Lower leg skin (tissue), 4 donors: ENCODE results near the gene VPS52. TPM values are rescaled to one million over a fixed set of nuclear protein-coding genes. Genes with fewer than 3 reads are reported as not detected.

ENCODE experiments used
- DNase-seq, 2 donors: peaks; one replicate each; pipeline ENCODE4 v3.0.0-alpha.2; 2019; ENCODE audit warnings: low spot score in 2 of 2
- H3K4me3 ChIP-seq: fragments of 200-600 bp; sonication (generic); 2 replicates; pipeline ENCODE4 v1.5.1; 2017; ENCODE audit warnings: mild to moderate bottlenecking, low read depth; ENCODE audit not compliant: poor library complexity, severe bottlenecking
- POLR2A ChIP-seq, 2 donors: fragments of 450-650 bp; IDR thresholded peaks; one replicate each; pipeline ENCODE4 v1.6.1; 2016 to 2017; ENCODE audit warnings: antibody characterized with exemption in 2 of 2, mild to moderate bottlenecking in 1 of 2, moderate library complexity in 1 of 2
- WGBS, 2 donors: methylation state at CpG; one replicate each; pipeline ENCODE4 v1.1.5; 2018; 5-methylcytosine and 5-hydroxymethylcytosine counted together
- intact Hi-C: fragments of 100-400 bp; cut with DNase I; formaldehyde crosslinking; loops from one replicate; pipeline ENCODE4 v1.15.0; 2023; ENCODE audit warnings: low total_unique reads
- total RNA-seq, 4 donors: library from RNA; depleted of rRNA; stranded (reverse); fragments of >200 nt; gene quantifications; one replicate each; pipeline ENCODE4 v1.1.0, GENCODE V29; 2016
- TF ChIP-seq, protein P1 (sequence below), 3 donors: fragments of 450-650 bp; IDR thresholded peaks; one replicate each; pipeline ENCODE4 v1.5.1; 2016; ENCODE audit warnings: antibody characterized with exemption in 3 of 3, mild to moderate bottlenecking in 3 of 3, moderate library complexity in 2 of 3

The VPS52 gene
- total RNA-seq, 4 donors from 2014 or later = 33.3 to 51.0 (median 44.4) TPM

DNA sequence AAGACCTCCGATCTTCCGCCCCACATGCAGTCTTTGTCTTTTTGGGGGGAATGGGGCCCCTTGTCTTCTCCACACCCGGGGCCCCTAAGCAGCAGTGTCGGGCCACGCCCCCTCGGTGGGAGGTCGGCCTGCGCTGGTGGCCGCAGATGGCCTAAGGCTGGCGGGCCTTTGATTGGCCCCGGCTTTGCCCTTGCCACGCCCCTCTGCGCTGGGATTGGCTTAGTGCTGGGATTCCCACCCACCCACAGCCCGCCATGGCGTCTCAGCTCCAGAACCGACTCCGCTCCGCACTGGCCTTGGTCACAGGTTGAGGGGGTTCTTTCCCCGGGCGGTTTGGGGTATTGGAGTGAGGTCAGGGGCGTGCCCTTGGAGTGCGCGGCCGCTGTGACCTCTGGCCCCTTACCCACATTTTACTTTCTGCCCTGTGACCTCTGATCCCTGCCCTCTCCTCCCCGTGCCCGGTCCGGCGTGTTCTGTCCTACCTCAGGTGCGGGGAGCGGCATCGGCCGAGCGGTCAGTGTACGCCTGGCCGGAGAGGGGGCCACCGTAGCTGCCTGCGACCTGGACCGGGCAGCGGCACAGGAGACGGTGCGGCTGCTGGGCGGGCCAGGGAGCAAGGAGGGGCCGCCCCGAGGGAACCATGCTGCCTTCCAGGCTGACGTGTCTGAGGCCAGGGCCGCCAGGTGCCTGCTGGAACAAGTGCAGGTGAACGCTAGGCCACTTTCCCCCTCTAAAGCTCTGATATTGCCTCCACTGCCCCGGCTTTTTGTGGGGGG lies 67.1 kb downstream of the VPS52 start, which contains the start of gene HSD17B8:
TSS of gene HSD17B8 (plus strand) at position 241 of the 776 bp plus-strand sequence. CDS start at position 255, 14 bp downstream.
- peak; percentile 94 to 99 for DNase-seq
- TF ChIP-seq, protein P1, sequence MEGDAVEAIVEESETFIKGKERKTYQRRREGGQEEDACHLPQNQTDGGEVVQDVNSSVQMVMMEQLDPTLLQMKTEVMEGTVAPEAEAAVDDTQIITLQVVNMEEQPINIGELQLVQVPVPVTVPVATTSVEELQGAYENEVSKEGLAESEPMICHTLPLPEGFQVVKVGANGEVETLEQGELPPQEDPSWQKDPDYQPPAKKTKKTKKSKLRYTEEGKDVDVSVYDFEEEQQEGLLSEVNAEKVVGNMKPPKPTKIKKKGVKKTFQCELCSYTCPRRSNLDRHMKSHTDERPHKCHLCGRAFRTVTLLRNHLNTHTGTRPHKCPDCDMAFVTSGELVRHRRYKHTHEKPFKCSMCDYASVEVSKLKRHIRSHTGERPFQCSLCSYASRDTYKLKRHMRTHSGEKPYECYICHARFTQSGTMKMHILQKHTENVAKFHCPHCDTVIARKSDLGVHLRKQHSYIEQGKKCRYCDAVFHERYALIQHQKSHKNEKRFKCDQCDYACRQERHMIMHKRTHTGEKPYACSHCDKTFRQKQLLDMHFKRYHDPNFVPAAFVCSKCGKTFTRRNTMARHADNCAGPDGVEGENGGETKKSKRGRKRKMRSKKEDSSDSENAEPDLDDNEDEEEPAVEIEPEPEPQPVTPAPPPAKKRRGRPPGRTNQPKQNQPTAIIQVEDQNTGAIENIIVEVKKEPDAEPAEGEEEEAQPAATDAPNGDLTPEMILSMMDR (IDR thresholded peaks at IDR 0.05) = no peak
- no peak for TF ChIP-seq POLR2A (IDR thresholded peaks at IDR 0.05)
- intact Hi-C loops = no loop called here
- 0 to 2% methylated on average over 22 to 28 of the region's 48 CpGs for WGBS, 2 donors
- H3K4me3 ChIP-seq = peak within 1 kb of the TSS; percentile 65

DNA sequence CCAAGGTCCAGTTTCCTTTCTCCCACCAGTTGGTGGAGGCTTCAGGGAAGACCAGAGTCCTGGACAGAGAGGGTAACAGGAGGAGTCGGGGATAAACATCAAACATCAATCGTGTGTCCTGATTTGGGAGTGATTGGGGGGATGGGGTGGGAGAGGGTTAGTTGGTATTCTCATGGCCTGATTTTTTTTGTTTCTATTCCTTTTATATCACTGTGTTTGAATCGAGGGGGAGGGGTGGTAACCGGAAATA lies 67.6 kb downstream of the VPS52 start:
- H3K4me3 ChIP-seq = no peak overlapping the region
- no peak for DNase-seq
- no peak for TF ChIP-seq POLR2A (IDR thresholded peaks at IDR 0.05)
- TF ChIP-seq, protein P1 (IDR thresholded peaks at IDR 0.05) = no peak
- 4 to 8% methylated on average over 4 of the region's 4 CpGs for WGBS, 2 donors
- intact Hi-C loops = no loop called here

DNA sequence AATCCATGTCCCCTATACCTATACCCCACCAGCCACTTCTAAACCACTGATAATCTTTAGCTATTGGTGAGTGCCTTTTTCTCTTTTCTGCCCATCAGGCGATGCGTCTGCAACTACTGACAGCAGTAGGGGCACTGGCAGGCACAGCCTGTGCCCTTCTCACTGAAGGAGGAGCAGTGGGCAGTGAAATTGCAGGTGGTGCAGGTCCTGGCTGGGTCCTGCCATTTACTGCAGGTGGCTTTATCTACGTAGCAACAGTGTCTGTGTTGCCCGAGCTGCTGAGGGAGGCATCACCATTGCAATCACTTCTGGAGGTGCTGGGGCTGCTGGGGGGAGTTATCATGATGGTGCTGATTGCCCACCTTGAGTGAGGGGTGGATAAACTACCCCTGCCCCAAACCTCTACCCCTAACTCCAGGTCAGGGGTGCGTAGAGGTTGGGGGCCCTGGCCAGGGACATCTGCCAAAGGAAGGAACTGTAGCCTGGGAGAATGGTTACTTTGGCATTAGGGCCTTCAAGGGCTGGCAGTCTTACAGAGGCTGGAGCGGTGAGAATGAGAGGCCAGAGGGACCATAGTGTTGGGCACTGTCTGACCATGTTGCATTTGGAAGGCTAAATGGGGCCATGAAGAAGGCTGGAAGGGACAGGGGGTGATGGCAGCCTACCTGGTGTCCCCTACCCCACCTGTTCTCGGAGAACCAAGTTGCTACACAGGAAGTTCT lies 68.1 kb downstream of the VPS52 start:
- TF ChIP-seq, protein P1 (IDR thresholded peaks at IDR 0.05) = no peak
- no peak for TF ChIP-seq POLR2A (IDR thresholded peaks at IDR 0.05)
- no peak overlapping the region for H3K4me3 ChIP-seq
- WGBS, 2 donors = 91 to 94% methylated on average over 7 of the region's 7 CpGs
- intact Hi-C loops = no loop called here
- DNase-seq = no peak

DNA sequence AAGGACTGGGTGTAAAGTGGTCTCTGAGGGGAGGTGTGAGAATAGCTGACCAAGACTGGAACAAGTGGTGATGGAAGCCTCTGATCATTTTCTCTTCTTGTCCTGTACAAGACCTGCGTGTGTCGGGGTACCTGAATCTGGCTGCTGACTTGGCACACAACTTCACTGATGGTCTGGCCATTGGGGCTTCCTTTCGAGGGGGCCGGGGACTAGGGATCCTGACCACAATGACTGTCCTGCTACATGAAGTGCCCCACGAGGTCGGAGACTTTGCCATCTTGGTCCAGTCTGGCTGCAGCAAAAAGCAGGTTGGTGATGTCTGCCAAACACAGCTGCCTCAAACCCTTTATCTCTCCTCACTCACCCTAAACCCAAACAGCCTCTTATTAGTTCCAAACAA lies 68.9 kb downstream of the VPS52 start:
- intact Hi-C loops = no loop called here
- WGBS, 2 donors = 90% methylated on average over 6 of the region's 6 CpGs
- no peak overlapping the region for H3K4me3 ChIP-seq
- DNase-seq = peak in 1 of 2 donors; percentile 79
- TF ChIP-seq, protein P1 (IDR thresholded peaks at IDR 0.05) = no peak
- TF ChIP-seq POLR2A (IDR thresholded peaks at IDR 0.05) = no peak

DNA sequence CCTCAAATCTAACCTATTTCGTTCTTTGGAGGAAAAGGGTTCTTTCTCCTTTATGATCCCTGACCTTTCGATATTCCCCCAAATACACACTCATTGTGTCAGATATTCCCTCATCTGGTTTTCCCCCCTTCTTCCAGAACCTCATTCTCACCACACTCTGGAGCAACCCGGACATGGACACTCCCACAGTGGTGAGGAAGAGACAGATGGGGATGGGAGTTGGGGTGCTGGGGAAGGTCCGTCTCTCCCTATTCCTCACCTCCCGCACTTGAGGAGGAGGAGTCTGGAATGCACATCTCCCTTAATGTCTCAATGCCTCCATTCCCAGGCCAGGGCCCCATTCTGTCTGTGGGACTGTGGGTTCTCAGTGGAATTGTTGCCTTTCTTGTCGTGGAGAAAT lies 69.7 kb downstream of the VPS52 start:
- H3K4me3 ChIP-seq = no peak overlapping the region
- 81 to 88% methylated on average over 6 of the region's 6 CpGs for WGBS, 2 donors
- intact Hi-C loops = no loop called here
- no peak for TF ChIP-seq POLR2A (IDR thresholded peaks at IDR 0.05)
- TF ChIP-seq, protein P1 (IDR thresholded peaks at IDR 0.05) = no peak
- no peak for DNase-seq
